Esophagus squamous epithelium (tissue), 5 donors: ENCODE measurements around the gene NDUFAF4. TPM values are rescaled to one million over a fixed set of nuclear protein-coding genes. Genes with fewer than 3 reads are reported as not detected.

Source experiments
- DNase-seq: peaks from one replicate; lab custom pipeline; 2025; lab: John Stamatoyannopoulos, UW
- H3K27ac ChIP-seq, 4 donors: fragments of 200-600 bp; sonication (generic); one replicate each; pipeline ENCODE4 v1.5.1; 2016 to 2019; ENCODE audit warnings: mild to moderate bottlenecking in 1 of 4
- H3K27me3 ChIP-seq, 4 donors: fragments of 200-600 bp; sonication (generic); 1 replicate in 3 of 4; 2 replicates in 1 of 4; pipeline versions ENCODE4 v1.5.1 to v1.6.0; 2017 to 2021; ENCODE audit warnings: antibody characterized with exemption in 1 of 4
- H3K36me3 ChIP-seq, 3 donors: fragments of 200-600 bp; sonication (generic); one replicate each; pipeline ENCODE4 v1.5.1; 2016 to 2019
- H3K4me1 ChIP-seq, 3 donors: fragments of 200-600 bp; sonication (generic); one replicate each; pipeline ENCODE4 v1.5.1; 2017 to 2019
- H3K4me3 ChIP-seq, 4 donors: fragments of 200-600 bp; sonication (generic); 1 replicate in 3 of 4; 2 replicates in 1 of 4; pipeline ENCODE4 v1.5.1; 2016 to 2019; ENCODE audit warnings: mild to moderate bottlenecking in 2 of 4, moderate library complexity in 1 of 4
- H3K9me3 ChIP-seq, 3 donors: fragments of 200-600 bp; sonication (generic); one replicate each; pipeline ENCODE4 v1.5.1; 2016 to 2019
- POLR2A ChIP-seq, 4 donors: fragments of 450-650 bp; IDR thresholded peaks; one replicate each; pipeline ENCODE4 v1.6.1; 2017; ENCODE audit warnings: antibody characterized with exemption in 4 of 4, mild to moderate bottlenecking in 4 of 4, moderate library complexity in 3 of 4
- WGBS, 2 donors: methylation state at CpG; one replicate each; pipeline ENCODE4 v1.1.5; 2018; 5-methylcytosine and 5-hydroxymethylcytosine counted together
- intact Hi-C: fragments of 100-400 bp; cut with DNase I; formaldehyde crosslinking; loops from one replicate; pipeline ENCODE4 v1.15.0; 2022
- total RNA-seq, 4 donors: library from RNA; depleted of rRNA; stranded (reverse); fragments of >200 nt; gene quantifications; one replicate each; pipeline ENCODE4 v1.1.0, GENCODE V29; 2016
- TF ChIP-seq, protein P1 (sequence below), 6 experiments: fragments of 450-650 bp in 4 of 6; fragments of 200-600 bp in 2 of 6; sonication (generic) in 2 of 6; IDR thresholded peaks; one replicate each; pipeline ENCODE4 v1.5.1; 2016 to 2019; ENCODE audit warnings: antibody characterized with exemption in 6 of 6, mild to moderate bottlenecking in 4 of 6, moderate library complexity in 4 of 6
- donor health status: DM: yes; HTN: yes; CAD: no.

NDUFAF4 gene
- total RNA-seq, 4 donors from 2014 or later, result 21.8 to 29.6 (median 25.3) TPM

DNA sequence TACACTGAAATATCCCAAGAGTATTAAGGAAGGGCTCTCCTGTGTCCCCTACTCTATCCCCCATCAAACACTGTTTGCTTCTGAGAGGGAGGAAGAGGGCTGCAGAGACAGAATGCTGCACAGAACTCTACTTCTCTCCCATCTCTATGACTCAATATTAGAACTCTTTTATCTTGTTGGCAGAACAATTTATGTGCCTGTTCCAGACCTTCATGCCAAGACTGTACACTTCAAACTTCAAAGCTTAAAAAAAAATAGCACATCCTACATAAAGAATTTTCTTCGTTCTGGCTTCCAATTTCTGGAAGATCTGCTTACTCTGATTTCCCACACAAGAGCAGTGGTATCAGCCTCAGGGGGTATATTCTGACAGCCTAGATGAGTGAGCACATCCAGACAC is 40.8 kb downstream of the NDUFAF4 start:
- intact Hi-C loops, result no loop called here
- 17 to 25% methylated on average over 1 of the region's 1 CpG for WGBS, 2 donors
- no peak for TF ChIP-seq POLR2A (IDR thresholded peaks at IDR 0.05)
- TF ChIP-seq, protein P1, sequence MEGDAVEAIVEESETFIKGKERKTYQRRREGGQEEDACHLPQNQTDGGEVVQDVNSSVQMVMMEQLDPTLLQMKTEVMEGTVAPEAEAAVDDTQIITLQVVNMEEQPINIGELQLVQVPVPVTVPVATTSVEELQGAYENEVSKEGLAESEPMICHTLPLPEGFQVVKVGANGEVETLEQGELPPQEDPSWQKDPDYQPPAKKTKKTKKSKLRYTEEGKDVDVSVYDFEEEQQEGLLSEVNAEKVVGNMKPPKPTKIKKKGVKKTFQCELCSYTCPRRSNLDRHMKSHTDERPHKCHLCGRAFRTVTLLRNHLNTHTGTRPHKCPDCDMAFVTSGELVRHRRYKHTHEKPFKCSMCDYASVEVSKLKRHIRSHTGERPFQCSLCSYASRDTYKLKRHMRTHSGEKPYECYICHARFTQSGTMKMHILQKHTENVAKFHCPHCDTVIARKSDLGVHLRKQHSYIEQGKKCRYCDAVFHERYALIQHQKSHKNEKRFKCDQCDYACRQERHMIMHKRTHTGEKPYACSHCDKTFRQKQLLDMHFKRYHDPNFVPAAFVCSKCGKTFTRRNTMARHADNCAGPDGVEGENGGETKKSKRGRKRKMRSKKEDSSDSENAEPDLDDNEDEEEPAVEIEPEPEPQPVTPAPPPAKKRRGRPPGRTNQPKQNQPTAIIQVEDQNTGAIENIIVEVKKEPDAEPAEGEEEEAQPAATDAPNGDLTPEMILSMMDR (IDR thresholded peaks at IDR 0.05), result no peak
- no peak overlapping the region for H3K4me3 ChIP-seq
- no peaks in the 10 kb centered on the region for H3K27me3 ChIP-seq
- no peaks in the 10 kb centered on the region for H3K4me1 ChIP-seq
- H3K27ac ChIP-seq, result no peak overlapping the region
- H3K36me3 ChIP-seq, result no peaks in the 10 kb centered on the region
- DNase-seq, result no peak
- H3K9me3 ChIP-seq, result no peaks in the 10 kb centered on the region

DNA sequence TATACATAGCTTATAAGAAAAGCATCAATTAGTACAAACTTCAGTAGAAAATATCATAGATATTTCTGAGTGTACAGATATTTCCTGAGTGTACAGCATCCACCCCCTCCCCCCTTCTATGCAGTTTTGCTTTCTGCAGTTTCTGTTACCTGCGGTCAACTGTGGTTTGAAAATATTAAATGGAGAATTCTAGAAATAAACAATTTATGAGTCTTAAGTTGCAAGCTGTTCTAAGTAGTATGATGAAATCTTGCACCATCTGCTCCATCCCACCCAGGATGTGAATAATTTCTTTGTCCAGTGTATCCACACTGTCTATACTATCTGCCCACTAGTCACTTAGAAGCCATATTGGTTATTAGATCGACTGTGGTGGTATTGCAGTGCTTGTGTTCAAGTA is 44.6 kb downstream of the NDUFAF4 start:
- TF ChIP-seq, protein P1 (IDR thresholded peaks at IDR 0.05), result no peak
- no peak for TF ChIP-seq POLR2A (IDR thresholded peaks at IDR 0.05)
- H3K4me1 ChIP-seq, result no peaks in the 10 kb centered on the region
- no peaks in the 10 kb centered on the region for H3K9me3 ChIP-seq
- H3K4me3 ChIP-seq, result no peak overlapping the region
- intact Hi-C loops, result no loop called here
- no peaks in the 10 kb centered on the region for H3K27me3 ChIP-seq
- H3K27ac ChIP-seq, result no peak overlapping the region
- H3K36me3 ChIP-seq, result no peaks in the 10 kb centered on the region
- 70 to 83% methylated on average over 2 of the region's 2 CpGs for whole genome bisulfite sequencing, 2 donors
- DNase-seq, result no peak

DNA sequence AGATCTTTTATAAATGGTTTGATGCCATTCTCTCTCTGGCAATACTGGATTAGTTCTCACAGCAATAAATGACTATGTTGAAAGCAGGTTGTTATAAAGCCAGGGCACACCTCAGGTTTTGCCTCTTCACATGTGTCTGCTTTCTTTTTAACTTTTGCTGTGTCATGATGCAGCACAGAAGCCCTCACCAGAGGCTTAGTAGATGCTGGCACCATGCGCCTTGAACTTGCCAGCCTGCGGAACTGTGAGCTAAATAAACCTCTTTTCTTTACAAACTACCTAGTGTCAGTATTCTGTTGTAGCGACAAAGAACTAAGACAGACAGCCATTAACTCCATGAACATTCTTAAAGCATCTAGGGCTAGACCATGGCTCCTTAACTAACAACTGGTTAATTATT is 45.1 kb downstream of the NDUFAF4 start:
- whole genome bisulfite sequencing, 2 donors, result 94 to 100% methylated on average over 2 to 3 of the region's 3 CpGs
- no peak overlapping the region for H3K4me3 ChIP-seq
- H3K4me1 ChIP-seq, result no peaks in the 10 kb centered on the region
- intact Hi-C loops, result no loop called here
- no peaks in the 10 kb centered on the region for H3K9me3 ChIP-seq
- H3K27ac ChIP-seq, result no peak overlapping the region
- no peaks in the 10 kb centered on the region for H3K36me3 ChIP-seq
- no peak for DNase-seq
- TF ChIP-seq, protein P1 (IDR thresholded peaks at IDR 0.05), result no peak
- no peak for TF ChIP-seq POLR2A (IDR thresholded peaks at IDR 0.05)
- H3K27me3 ChIP-seq, result no peaks in the 10 kb centered on the region

DNA sequence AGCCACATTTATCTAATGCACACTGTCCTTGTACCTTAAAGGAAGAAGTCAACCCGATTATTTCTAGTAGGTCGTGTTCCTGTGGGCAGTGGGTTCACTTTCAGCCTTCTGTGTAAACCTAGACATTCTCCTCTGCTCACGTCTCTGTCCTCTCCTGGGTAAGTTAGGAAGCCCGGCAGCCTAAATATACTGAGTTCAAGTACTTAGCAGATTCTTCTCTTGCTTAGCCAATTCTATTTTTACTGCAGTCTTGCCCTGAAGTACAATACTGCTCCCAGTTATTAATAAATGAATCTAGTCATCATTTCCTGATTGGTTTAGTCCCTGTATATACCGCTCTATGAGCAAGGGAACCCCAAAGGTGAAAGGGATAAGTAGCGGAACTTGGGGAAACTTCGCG is 45.8 kb downstream of the NDUFAF4 start:
- TF ChIP-seq POLR2A (IDR thresholded peaks at IDR 0.05), result no peak
- TF ChIP-seq, protein P1 (IDR thresholded peaks at IDR 0.05), result no peak
- no peak for DNase-seq
- Histone ChIP-seq H3K27me3 (no peaks in the 10 kb centered on the region), H3K36me3 (no peaks in the 10 kb centered on the region), H3K27ac (no peak overlapping the region), H3K4me1 (no peaks in the 10 kb centered on the region), H3K9me3 (peaks cover 0 to 3% (median 2%) of the 10 kb centered on the region in 3 donors), H3K4me3 (no peak overlapping the region)
- 75 to 89% methylated on average over 8 of the region's 8 CpGs for WGBS, 2 donors
- intact Hi-C loops, result no loop called here

DNA sequence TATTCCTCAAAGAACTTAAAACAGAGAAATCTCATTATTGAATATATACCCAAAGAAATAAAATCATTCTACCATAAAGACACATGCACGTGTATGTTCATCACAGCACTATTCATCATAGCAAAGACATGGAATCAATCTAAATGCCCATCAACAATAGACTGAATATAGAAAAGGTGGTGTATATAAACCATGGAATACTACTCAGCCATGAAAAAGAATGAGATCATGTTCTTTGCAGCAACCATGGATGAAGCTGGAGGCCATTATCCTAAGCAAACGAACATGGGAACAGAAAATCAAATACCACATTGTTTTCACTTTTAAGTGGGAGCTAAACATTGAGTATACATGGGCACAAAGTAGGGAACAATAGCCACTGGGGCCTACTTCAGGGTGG is 48.1 kb downstream of the NDUFAF4 start:
- no peak for DNase-seq
- Histone ChIP-seq H3K27ac (no peak overlapping the region), H3K4me1 (no peaks in the 10 kb centered on the region), H3K4me3 (no peak overlapping the region), H3K9me3 (peaks cover 0 to 11% (median 3%) of the 10 kb centered on the region in 3 donors), H3K36me3 (no peaks in the 10 kb centered on the region), H3K27me3 (no peaks in the 10 kb centered on the region)
- TF ChIP-seq, protein P1 (IDR thresholded peaks at IDR 0.05), result no peak
- no peak for TF ChIP-seq POLR2A (IDR thresholded peaks at IDR 0.05)
- 65 to 67% methylated on average over 2 of the region's 2 CpGs for WGBS, 2 donors
- intact Hi-C loops, result no loop called here
